ENCODE results near the gene CCDC74B.
"Not testable (repeated sequence)": the region's sequence is repeated elsewhere in the genome, so short reads cannot be mapped to it uniquely, and the experiment has no call there.

CCDC74B gene

DNA sequence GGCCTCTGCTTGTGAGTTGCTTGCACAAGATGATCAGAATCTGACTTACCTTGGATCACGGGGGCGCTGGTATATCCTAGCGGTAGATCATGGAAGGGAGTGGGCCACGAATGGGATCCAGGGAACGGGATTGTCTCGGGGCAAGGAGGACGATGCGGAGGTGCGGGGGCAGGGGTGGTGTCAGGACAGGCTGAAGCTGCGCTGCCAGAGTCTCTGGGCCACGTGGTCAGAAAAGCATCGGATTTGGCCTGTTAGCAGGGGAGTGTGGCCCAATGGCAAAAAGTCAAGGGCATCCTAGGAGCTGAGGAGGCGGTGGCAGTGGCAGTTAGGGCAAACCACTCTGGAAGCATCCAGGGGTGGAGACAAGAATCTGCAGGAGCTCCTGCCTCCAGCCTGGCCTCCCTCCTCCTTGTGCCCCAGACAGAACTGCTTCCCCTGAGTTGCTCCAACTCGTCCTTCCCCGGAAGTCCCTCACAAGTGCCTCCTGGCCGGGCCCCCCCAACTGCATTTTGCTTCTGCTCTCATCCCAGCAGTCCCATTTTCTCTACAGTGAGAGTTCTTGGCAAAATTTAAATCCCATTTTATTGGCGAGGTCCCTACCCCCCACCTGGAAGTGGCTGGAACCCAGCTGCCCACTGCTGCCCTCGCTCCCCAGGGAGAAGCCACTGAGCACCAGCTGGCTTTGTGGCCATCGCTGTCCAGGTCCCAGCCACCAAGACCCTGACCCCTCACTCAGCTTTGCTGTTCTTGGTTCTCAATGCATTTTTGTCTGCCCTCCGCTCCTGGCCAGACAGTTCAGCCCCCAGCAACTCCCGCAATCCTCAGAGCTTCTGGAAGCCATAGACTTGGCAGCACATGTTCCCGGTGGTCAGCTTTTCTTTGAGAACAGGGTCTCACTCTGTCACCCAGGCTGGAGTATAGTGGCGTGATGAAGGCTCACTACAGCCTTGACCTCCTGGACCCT, 5.6 kb upstream of the CCDC74B start:
- no peak for DNase-seq (ENCODE audit: low read depth in 2 of 2)

DNA sequence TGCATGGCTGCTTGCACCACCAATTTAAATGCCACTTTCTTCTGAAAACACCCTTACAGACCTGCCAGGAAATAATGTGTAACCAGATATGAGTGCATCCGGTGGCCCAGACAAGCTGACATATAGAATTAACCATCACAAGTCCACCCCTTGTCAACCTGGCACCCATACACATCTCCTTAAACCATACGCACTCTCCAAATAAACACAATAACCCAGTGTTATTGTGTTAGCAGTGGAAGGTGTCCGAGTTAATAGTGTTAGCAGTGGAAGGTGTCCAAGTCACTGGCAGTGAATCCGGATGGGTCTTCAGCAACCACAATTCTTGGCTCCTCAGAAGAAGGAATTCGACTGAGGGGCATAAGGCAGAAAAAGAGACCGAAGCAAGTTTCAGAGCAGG, 3.6 kb upstream of the CCDC74B start:
- DNase-seq (ENCODE audit: low read depth in 2 of 2): not testable (repeated sequence)

DNA sequence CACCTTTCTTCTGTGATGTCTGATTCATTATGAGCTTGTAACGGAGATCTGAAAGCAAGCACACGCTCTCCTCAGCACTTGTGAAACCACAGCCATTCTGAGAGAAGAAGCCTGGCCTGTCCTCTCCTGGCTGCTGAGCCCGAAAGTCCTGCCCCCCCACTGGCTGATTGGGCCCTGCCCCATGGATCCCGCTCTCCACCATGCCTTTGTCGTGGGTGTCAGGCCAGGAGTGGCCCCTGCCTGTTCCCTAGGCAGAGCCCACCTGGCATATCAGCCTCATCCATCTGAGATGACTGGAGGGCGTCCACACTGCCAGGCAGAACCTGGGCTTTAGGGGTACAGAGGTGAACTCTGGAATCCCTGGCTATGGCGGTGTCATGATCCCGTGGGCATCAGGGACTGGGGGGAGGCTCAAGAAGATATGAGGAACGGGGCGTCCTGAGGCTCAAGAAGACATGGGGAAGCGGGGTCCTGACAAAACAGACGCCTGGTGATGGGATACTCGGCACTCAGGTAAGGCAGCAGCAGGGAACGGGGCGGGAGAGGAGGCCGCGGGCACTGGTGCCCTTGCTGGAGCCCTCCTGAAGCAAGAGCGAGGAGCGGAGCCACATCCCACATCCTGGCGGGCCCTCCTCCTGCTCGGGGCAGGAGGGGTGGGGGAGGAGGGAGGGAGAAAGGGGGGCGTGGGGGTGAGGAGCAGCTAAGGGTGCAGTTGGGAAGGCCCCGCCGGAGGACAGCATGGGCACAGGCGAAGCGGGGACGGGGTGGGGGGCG, 1.5 kb downstream of the CCDC74B start:
- DNase-seq (ENCODE audit: low read depth in 2 of 2): not testable (repeated sequence)

DNA sequence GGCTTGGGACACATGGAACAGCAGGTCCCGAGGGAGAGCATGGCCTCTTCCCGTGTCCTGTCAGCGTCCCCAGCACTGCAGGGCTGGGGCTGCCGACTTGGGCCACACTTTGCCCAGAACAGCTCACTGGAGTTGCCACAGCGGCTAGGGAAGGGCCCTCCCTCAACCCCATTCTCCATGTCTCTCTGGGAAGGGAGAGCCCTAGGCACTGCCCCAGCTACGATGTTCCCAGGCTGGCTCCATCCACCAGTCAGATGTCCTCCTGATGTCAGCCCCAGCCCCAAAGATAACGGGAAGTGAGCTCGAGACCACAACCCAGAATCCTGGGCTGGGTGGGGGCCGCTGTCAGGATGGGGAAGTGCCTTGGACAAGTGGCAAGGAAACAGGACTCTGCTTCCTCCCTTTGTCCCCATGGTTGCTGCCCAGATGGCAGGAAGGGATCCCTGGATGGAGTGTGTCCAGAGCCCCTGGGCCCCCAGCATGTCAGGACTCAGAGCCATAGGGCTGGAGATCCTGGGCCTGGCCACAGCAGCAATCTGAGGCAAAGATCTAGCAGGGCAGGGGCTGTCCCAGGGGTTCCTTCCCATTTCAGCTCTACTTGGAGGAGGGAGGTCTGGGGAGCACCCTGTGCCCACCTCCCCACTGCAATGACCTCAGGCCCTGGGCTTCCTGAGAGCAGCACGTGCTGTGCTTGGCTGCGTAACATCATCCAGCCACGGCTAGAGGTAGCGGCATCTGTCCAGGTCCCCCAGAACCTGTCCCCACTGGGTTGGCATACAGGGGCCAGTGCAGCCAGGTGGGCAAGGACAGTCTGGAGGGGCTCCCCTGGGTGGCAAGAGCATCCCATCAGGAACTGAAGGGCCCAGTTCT, 2.3 kb downstream of the CCDC74B start:
- DNase-seq (ENCODE audit: low read depth in 2 of 2): not testable (repeated sequence)

DNA sequence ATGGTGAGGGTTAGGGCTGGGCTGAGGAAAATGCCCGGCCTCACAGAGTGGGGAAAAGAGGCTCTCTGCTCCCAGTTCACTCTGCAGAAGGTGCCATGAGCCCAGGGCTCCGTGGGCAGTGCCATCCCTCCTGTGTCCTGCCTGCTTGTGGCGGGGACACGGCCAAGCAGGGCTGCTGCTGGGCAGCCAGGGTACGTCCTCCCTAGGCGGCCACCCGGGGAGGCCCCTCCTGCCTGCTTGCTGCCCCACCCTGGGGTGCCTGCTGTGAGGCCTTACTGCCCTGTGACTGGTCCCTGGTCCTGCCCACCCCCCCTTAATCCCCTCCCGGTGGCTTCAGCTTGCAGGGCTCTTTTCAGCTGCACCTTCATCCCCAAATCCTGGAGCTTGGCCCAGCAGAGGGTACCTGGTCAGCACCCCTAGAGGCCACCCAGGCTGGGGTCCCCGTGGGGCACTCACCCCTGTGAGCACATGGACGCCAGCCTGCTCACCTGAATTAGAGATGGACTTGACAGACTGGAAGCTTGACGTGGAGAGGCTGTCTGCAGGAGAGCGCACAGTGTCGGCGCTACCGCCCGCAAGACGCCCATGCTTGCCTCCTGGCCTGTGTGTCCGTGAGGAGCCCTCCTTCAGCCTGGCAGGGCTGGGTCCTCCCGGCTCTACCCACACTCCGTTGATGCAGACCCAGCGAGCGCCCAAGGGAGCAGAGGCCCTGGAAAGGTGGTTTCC, 3.1 kb downstream of the CCDC74B start:
- DNase-seq (ENCODE audit: low read depth in 2 of 2): not testable (repeated sequence)

DNA sequence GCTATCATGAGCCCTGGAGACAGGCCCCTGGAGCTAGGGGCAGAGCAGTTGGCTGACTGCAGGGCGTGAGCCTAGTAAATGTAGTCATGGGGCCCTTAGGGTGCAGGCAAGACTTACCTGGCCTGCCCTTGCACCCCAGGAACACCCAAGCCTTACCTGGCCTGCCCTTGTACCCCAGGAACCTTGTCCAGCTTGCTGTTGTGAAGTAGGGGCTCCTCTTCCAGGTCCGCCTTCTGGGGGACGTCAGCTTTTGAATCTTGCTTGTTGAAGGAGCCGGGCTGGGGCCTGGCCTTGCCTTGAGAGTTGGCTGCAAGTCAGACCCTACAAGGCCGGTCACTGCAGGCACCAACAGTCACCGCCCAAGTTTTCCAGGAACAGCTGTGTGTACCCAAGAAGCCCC, 3.9 kb downstream of the CCDC74B start:
- DNase-seq (ENCODE audit: low read depth in 2 of 2): not testable (repeated sequence)

DNA sequence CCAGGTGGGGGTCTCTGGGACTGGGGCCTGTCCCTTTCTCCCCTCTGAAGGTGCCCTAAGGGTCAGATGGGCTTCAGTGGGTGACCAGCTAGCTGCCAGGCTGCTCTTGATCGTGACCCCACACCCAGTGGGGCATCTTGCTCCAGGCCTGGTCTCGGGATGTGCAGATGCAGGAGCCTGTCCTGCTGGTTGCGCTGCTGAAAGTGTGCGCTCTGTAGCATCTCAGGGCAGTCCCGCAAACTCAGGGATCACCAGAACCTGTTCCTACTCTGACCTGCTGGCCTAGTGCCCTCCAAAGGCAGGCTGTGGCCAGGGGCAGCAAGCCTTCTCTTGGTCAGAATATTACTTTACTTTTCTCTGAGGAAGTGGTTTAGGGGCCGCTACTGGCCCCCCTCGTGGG, 4.4 kb downstream of the CCDC74B start:
- DNase-seq (ENCODE audit: low read depth in 2 of 2): not testable (repeated sequence)

DNA sequence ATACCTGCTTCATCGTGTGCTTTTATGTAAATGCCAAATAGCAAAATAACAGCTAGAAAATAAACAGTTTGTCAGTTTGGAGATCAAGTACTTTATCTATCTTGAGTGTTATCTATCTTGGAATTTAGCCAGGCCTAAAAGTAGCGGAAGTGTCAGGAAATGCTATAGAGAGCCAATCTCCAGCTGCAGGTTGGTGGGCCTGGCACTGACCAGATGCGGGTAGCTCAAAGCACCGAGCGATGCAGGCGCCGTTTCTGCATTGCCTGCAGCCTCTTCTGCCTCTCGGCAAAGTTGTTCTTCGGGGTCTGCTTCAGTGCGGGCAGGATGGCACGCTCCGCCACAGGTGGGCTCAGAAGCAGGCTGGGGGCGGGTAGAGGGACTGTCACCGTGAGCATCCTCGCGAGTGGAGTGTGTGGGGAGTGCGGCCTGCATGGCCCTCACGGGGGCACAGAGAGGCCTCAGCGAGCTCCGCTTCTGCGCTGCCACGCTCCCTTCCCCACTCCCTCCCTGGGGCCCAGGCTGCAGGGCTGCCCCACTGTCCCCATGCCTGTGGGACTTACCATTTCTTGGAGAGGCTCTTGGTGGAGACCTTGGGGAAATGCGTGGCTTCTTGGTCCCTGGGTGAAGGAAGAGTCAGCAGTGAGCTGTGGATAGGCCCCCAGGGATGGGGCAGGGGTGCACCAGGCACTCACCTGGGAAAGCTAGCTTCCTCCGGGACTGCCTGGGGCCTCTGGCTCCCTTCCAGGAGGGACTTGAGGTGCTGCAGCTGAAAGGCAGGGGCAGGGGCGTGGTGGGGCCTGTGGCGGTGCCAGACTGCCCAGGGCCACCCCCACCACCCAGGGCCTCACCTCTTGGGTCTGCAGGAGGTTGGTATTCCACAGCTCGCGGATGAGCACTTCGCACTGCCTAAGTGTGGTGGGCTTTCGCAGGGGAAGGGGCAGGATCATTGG, 5.3 kb downstream of the CCDC74B start:
- DNase-seq (ENCODE audit: low read depth in 2 of 2): not testable (repeated sequence)

DNA sequence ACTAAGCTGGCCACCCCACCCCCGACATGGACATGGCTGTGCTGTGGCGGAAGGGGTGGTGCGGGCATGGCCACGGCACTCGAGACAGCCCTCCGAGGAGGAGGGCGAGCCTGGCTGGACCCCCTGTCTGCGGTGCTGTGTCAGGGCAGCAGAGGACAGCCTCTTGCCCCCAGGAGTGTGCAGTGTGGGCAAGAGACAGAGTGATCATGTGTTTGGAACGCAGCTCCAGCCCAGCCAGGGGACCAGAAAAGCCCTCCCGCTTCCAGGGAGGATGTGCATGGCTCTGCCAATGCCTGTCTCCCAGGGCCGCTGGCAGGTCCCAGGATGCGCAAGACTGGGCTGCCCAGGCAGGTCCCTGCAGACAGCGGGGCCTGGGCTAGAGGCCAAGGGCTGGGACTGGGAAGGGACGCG, 6.1 kb downstream of the CCDC74B start:
- not testable (repeated sequence) for DNase-seq (ENCODE audit: low read depth in 2 of 2)

DNA sequence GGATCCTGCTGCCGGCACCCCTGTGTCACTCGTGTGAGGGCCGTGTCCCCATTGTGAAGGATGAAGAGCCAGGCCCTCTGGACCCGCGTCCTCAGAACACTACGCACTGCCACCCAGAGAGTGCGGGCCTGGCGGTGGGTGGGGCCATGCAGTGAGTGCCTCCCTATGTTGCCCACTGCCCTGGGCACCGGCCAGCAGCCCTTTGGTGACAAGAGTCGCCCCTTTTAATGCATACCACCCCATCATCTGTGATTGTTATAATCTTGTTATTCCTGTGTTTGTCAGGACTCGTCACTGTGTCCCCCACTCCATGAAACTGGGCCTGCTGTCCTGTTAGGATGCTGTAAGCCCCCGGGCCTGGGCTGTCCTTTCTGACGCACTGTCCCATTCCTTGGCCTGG, 6.6 kb downstream of the CCDC74B start:
- DNase-seq (ENCODE audit: low read depth in 2 of 2): not testable (repeated sequence)

DNA sequence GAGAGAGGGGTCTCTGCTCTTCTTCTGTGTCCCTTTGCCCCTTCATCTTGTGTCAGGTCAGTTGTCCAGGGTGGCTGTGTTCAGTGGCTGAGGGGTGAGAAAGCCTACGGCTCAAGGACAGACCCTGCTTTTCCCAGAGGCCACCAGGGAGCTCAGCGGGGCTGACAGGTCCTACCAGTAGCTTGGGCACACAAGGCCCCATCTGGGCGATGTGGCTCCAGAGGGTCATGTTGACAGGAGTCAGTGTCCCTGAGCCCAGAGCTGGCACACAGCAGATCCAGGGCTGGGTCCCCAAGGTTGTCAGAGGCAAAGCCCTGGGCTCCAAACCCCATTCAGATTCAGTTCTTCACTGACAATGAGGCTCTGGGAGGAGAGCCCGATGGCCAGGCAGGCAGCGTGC, 7.8 kb downstream of the CCDC74B start:
- DNase-seq (ENCODE audit: low read depth in 2 of 2): not testable (repeated sequence)

DNA sequence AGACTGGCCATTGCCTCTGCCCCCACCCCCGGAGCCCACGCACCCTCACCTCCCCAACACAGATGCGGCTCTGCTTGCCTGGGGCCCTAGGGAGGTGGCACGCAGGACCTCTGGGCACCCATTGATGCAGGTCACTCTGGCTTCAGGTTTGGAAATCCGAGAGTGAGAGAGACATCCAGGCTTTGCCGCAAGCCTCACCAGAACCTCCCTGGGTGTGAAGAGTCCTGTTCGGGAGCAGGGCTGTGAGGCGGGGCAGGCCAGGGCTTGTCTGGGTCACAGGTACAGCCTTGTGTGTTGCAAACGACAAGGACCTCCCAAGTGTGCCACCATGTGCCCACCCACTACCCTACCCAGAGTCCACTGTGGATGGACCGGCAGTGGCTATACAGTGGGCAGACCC, 8.4 kb downstream of the CCDC74B start:
- DNase-seq (ENCODE audit: low read depth in 2 of 2): not testable (repeated sequence)

DNA sequence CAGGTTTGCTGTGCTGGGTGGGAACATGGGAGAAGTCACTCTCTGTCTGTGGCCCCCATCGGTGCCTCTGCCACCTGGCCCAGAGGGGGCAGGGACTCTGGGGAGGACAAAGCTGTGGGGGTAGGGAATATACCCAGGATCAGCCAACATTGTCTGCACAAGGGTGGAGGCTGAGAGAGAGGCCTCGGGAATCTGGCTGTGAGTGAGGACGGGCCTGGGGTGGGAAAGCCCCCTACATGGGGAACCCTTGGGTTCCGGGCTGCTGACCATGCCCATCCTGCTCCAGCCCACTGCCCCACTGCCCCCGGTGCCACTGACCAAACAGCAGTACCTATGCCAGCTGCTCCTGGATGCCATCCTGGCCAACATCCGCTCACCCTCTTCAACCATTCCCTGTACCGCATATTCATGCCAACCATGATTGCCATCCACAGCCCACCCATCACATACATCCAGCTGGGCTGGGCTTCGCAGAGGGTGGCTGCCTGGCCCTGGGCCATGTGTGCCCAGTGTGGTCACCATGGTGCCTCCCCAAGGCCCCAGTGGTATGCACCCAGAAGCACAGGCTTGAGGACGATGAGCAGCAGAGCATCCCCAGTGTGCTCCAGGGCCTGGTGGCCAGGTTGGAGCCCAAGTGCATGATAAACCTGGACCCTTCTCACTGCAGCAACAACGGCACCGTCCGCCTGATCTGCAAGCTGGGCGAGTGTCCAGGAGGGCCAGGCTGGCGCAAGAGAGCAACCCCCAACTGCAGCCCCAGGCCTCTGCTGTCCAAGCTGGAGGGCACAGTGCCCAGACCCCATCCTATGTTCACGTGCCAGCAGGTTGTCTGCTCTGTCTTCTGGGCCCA, 9.0 kb downstream of the CCDC74B start:
- DNase-seq (ENCODE audit: low read depth in 2 of 2): no peak

DNA sequence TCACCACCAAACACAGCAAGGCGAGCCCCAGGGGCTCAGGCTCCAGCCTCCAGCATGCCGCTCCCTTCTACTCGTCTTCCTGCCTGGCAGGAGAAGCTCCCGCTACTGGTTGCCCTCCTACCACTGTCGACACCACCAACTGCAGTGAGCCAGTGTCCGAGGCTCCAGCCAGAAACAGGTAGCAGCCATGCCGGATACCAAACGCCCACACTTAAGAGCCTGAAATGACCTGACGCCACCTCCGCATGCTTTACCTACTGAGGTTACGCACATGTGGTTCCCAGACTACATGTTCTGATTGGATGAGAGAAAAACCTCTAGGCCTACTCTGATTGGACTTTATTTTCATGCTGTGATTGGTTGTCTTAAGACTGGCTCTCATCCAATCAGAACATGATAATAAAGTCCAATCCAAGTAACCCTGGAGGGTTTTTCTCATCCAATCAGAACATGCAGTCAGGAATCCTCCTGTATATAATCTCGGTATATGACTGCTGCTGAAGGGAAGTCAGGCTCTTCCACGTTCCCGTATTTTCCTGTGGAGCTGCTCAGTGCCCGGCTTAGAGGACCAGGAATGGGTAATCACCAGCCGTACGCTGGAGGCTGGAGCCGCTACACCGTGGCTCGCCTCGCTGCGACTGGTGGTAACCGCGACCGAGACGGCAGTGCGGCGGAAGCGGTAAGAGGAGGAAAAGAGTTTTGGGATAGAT, 15.6 kb downstream of the CCDC74B start, which contains the start of gene POTEF:
Gene POTEF, minus strand, starts transcription at position 103 of the 710 bp plus-strand sequence. CDS start 8,707 bp downstream, outside the sequence.
- DNase-seq (ENCODE audit: low read depth in 2 of 2): not testable (repeated sequence)

DNA sequence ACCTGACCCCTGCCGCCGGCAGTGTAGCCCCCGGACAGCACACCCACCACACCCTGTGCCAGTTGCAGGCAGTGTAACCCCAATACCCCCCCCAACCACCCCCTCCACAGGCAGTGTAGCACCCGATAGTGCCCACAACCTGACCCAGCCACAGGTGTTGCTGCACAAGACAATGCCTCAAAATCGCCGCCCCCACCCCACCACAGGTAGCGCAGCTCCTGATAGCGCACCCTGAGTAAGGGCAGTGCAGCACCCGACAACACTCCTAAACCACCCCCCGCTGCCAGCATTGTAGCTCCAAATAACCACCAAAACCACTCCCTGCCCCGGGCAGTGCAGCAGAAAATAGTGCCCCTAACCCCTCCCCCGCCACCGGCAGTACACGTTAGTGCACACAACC, 16.4 kb downstream of the CCDC74B start:
- not testable (repeated sequence) for DNase-seq (ENCODE audit: low read depth in 2 of 2)

DNA sequence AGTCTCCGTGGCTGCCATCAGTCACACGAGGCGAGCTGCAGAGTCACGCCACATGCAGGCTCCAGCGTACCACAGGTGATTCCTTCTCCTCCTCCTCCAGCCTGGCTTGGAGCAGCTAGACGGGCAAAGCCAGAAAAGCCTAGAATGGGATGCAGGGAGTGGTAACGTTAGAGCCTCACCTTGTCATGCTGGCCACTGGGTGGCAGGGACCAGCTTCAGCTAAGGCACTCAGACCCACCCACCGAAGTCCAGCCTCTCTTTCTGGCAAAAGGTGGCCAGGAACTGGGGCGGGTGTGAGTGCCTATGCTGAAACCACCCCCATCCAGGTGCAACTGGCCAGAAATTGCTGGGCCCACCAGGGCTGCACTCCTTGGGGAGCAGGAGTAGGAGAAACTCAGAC, 17.2 kb downstream of the CCDC74B start:
- DNase-seq (ENCODE audit: low read depth in 2 of 2): not testable (repeated sequence)

DNA sequence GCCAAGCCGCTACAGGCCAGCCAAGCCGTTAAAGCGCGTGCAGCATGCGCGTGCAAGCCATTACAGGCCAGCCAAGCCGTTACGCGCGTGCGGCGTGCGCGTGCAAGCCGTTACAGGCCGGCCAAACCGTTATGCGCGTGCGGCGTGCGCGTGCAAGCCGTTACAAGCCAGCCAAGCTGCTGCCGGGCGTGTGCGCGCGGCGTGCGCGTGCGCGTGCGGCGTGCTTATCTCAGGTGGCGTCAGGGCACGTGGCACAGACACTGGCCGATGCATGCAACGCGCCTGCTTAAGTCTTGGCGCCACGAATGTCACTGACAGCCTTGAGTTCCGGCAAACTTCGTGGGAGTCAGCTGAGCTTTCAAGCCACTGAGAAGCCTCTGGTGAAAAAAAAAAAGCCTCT, 24.0 kb downstream of the CCDC74B start:
- DNase-seq (ENCODE audit: low read depth in 2 of 2): not testable (repeated sequence)

All from stimulated activated CD4-positive, alpha-beta T cell treated with anti-CD3 and anti-CD28 coated beads, Interleukin-12 subunit alpha, Interleukin-12 subunit beta, amount 100 ng/mL, for 24 hours (primary cell).